GM18526 (cell line): ENCODE results near the gene PPP4R2.

Source experiments
- POLR2A ChIP-seq: IDR thresholded peaks from 3 replicates; pipeline ENCODE4 v1.6.1; 2011; ENCODE audit not compliant: insufficient read length; ENCODE audit errors: extremely low read depth

The PPP4R2 gene

GRCh38 chr3:72969766-72970165 lies 26.8 kb upstream of the PPP4R2 start:
- no peak for TF ChIP-seq POLR2A

GRCh38 chr3:72970942-72971341 lies 25.7 kb upstream of the PPP4R2 start:
- TF ChIP-seq POLR2A: no peak

- no peak for TF ChIP-seq POLR2A
These were observed 23.9 kb upstream of the PPP4R2 start for GRCh38 chr3:72972706-72973030.

GRCh38 chr3:72973031-72973723 lies 23.4 kb upstream of the PPP4R2 start:
- TF ChIP-seq POLR2A: no peak

- TF ChIP-seq POLR2A: no peak
These were observed 22.8 kb upstream of the PPP4R2 start for GRCh38 chr3:72973786-72974185.

GRCh38 chr3:72974956-72975355 lies 21.7 kb upstream of the PPP4R2 start:
- no peak for TF ChIP-seq POLR2A

- TF ChIP-seq POLR2A: no peak
These were observed 20.3 kb upstream of the PPP4R2 start for GRCh38 chr3:72976281-72976741.

GRCh38 chr3:72977060-72977808 lies 19.4 kb upstream of the PPP4R2 start:
- no peak for TF ChIP-seq POLR2A

GRCh38 chr3:72982609-72983366 lies 13.8 kb upstream of the PPP4R2 start:
- no peak for TF ChIP-seq POLR2A

- no peak for TF ChIP-seq POLR2A
These were observed 11.0 kb upstream of the PPP4R2 start for GRCh38 chr3:72985576-72985975.

GRCh38 chr3:72990701-72991395 lies 5.8 kb upstream of the PPP4R2 start:
- no peak for TF ChIP-seq POLR2A

- no peak for TF ChIP-seq POLR2A
These were observed 5.1 kb upstream of the PPP4R2 start for GRCh38 chr3:72991522-72991921.

- TF ChIP-seq POLR2A: no peak
These were observed 3.2 kb upstream of the PPP4R2 start for GRCh38 chr3:72993391-72993790.

- TF ChIP-seq POLR2A: no peak
These were observed 1.3 kb upstream of the PPP4R2 start for GRCh38 chr3:72995337-72995736.

GRCh38 chr3:72996121-72996472 lies 514 bp upstream of the PPP4R2 start:
- no peak for TF ChIP-seq POLR2A
